Astrocyte (in vitro differentiated cells and primary cell): Measurements from ENCODE around the gene UBALD2. TPM values are rescaled to one million over a fixed set of nuclear protein-coding genes. Genes with fewer than 3 reads are reported as not detected.

Experiments used
- DNase-seq: peaks from one replicate; pipeline ENCODE4 v3.0.0-alpha.2; 2010; ENCODE audit warnings: low read depth
- FAIRE-seq: peaks from 2 replicates; lab custom pipeline; 2011; peaks lifted over from hg19 to GRCh38; lab: Jason Lieb, UNC
- H2AFZ ChIP-seq: 2 replicates; pipeline ENCODE4 v1.6.0; 2012; ENCODE audit warnings: low read depth, low read length, inconsistent platforms
- H3K27ac ChIP-seq: 2 replicates; pipeline ENCODE4 v1.5.1; 2011; ENCODE audit warnings: low read depth, low read length, inconsistent platforms
- H3K27me3 ChIP-seq: 2 replicates; pipeline ENCODE4 v1.6.0; 2011; ENCODE audit warnings: low read length, inconsistent platforms; ENCODE audit not compliant: insufficient read depth
- H3K36me3 ChIP-seq: 2 replicates; pipeline ENCODE4 v1.5.1; 2011; ENCODE audit warnings: low read length, inconsistent platforms; ENCODE audit not compliant: insufficient read depth
- H3K4me1 ChIP-seq: 2 replicates; pipeline ENCODE4 v1.5.1; 2011; ENCODE audit warnings: low read length, inconsistent platforms; ENCODE audit not compliant: insufficient read depth
- H3K4me2 ChIP-seq: 2 replicates; pipeline ENCODE4 v1.6.0; 2012; ENCODE audit warnings: low read length, inconsistent platforms
- H3K4me3 ChIP-seq: 2 replicates; pipeline ENCODE4 v1.5.1; 2011; ENCODE audit warnings: low read depth, mild to moderate bottlenecking, low read length, inconsistent platforms; ENCODE audit not compliant: insufficient read depth
- H3K79me2 ChIP-seq: 2 replicates; pipeline ENCODE4 v1.6.0; 2012; ENCODE audit warnings: mild to moderate bottlenecking, low read length, inconsistent platforms; ENCODE audit not compliant: insufficient read depth
- H3K9ac ChIP-seq: 2 replicates; pipeline ENCODE4 v1.6.0; 2012; ENCODE audit warnings: mild to moderate bottlenecking, low read length, inconsistent platforms
- H3K9me3 ChIP-seq: 2 replicates; pipeline ENCODE4 v1.5.1; 2012; ENCODE audit warnings: low read depth, mild to moderate bottlenecking, low read length, inconsistent platforms; ENCODE audit not compliant: insufficient read depth
- H4K20me1 ChIP-seq: 2 replicates; pipeline ENCODE4 v1.6.0; 2012; ENCODE audit warnings: low read length, inconsistent platforms; ENCODE audit not compliant: insufficient read depth
- H3K27ac Mint-ChIP-seq: one replicate; pipeline ENCODE4 v1.8.0; 2021; ENCODE audit warnings: mild to moderate bottlenecking, mixed read lengths; ENCODE audit not compliant: unreplicated experiment
- H3K27me3 Mint-ChIP-seq: one replicate; pipeline ENCODE4 v1.8.0; 2021; ENCODE audit warnings: low read depth, mixed read lengths; ENCODE audit not compliant: unreplicated experiment
- H3K36me3 Mint-ChIP-seq: one replicate; pipeline ENCODE4 v1.8.0; 2021; ENCODE audit warnings: low read depth, mixed read lengths; ENCODE audit not compliant: unreplicated experiment
- H3K4me1 Mint-ChIP-seq: one replicate; pipeline ENCODE4 v1.8.0; 2021; ENCODE audit warnings: low read depth, mixed read lengths; ENCODE audit not compliant: unreplicated experiment
- H3K4me3 Mint-ChIP-seq: one replicate; pipeline ENCODE4 v1.8.0; 2021; ENCODE audit warnings: mild to moderate bottlenecking, moderate library complexity, mixed read lengths; ENCODE audit not compliant: unreplicated experiment
- H3K9me3 Mint-ChIP-seq: one replicate; pipeline ENCODE4 v1.8.0; 2021; ENCODE audit warnings: mild to moderate bottlenecking, mixed read lengths; ENCODE audit not compliant: unreplicated experiment
- EZH2 ChIP-seq: IDR thresholded peaks from 2 replicates; pipeline ENCODE4 v1.6.1; 2012; ENCODE audit warnings: mild to moderate bottlenecking, low read length, inconsistent platforms; ENCODE audit not compliant: insufficient read depth
- total RNA-seq: library from RNA; stranded (reverse); gene quantifications from 2 replicates; pipeline ENCODE4 v1.2.1, GENCODE V29; 2021
- TF ChIP-seq, protein P1 (sequence below): IDR thresholded peaks from 2 replicates; pipeline ENCODE4 v1.5.1; 2011; ENCODE audit warnings: low read depth, mild to moderate bottlenecking, inconsistent platforms, low read length, moderate library complexity; ENCODE audit not compliant: insufficient read depth

Gene UBALD2
- total RNA-seq, 1 donor from 2014 or later: 32.8 TPM

DNA sequence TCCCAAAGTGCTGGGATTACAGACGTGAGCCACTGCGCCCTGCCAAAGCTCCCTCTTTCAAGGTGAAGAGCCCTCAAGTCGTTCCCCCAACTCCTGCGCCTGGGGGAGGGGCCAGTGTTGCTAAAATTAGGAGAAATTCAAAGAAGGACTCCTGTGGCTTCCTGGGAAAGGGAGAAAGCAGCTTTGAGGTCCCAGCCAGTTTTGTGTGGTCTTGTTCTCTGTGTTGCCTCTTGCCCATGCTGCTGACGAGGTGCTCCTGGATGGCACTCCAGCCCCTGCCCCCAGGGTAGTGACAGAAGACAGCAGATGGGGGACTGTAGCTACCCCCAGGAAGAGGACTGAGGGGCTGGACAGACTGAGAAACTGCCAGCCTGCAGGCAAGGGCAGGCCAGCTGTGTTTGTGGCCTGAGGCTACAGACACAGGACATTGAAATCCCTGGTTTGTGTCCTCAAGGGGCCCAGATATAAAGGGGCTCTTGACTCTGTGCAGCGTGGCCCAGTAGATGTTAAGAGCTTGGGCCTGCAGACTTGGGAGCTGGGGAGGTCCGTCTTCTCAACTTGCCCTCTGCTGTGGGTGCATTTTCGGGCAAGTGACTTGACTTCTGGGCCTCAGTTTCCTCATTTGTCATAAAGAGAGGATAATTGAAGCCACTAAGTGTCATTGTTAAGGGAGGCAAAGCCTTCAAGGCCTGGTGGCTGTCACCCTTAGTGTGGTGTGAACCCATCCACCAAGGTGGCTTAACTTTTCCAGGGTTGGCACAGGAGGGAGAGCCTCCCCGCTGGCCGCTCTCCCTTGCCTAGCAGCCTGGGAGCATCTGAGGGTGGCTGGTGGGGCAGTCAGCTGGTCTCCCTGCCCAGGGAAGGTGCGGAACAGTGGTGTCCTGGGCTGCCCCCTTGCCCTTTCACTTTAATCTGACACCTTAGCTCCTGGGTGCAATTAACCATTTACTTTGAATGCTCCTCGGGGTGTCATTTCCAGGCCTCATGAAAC lies 4.1 kb downstream of the UBALD2 start:
- no peaks in the 10 kb centered on the region for H3K27me3 Mint-ChIP-seq
- no peak overlapping the region for H3K4me3 ChIP-seq
- H3K9me3 Mint-ChIP-seq: no peaks in the 10 kb centered on the region
- H3K4me1 Mint-ChIP-seq: peaks cover 18% of the 10 kb centered on the region
- FAIRE-seq (no peak), DNase-seq (no peak)
- H3K27ac ChIP-seq: no peak overlapping the region
- H3K27ac Mint-ChIP-seq: no peak overlapping the region
- H3K36me3 Mint-ChIP-seq: no peaks in the 10 kb centered on the region
- no peak overlapping the region for H3K9ac ChIP-seq
- H4K20me1 ChIP-seq: peaks cover 13% of the 10 kb centered on the region
- H3K9me3 ChIP-seq: no peaks in the 10 kb centered on the region
- H3K4me2 ChIP-seq: no peak overlapping the region
- TF ChIP-seq, protein P1, sequence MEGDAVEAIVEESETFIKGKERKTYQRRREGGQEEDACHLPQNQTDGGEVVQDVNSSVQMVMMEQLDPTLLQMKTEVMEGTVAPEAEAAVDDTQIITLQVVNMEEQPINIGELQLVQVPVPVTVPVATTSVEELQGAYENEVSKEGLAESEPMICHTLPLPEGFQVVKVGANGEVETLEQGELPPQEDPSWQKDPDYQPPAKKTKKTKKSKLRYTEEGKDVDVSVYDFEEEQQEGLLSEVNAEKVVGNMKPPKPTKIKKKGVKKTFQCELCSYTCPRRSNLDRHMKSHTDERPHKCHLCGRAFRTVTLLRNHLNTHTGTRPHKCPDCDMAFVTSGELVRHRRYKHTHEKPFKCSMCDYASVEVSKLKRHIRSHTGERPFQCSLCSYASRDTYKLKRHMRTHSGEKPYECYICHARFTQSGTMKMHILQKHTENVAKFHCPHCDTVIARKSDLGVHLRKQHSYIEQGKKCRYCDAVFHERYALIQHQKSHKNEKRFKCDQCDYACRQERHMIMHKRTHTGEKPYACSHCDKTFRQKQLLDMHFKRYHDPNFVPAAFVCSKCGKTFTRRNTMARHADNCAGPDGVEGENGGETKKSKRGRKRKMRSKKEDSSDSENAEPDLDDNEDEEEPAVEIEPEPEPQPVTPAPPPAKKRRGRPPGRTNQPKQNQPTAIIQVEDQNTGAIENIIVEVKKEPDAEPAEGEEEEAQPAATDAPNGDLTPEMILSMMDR: no peak
- no peak for TF ChIP-seq EZH2
- H3K79me2 ChIP-seq: peaks cover 44% of the 10 kb centered on the region
- peaks cover 4% of the 10 kb centered on the region for H3K36me3 ChIP-seq
- no peak overlapping the region for H3K4me3 Mint-ChIP-seq
- no peak overlapping the region for H2AFZ ChIP-seq
- H3K27me3 ChIP-seq: no peaks in the 10 kb centered on the region
- peaks cover 12% of the 10 kb centered on the region for H3K4me1 ChIP-seq

DNA sequence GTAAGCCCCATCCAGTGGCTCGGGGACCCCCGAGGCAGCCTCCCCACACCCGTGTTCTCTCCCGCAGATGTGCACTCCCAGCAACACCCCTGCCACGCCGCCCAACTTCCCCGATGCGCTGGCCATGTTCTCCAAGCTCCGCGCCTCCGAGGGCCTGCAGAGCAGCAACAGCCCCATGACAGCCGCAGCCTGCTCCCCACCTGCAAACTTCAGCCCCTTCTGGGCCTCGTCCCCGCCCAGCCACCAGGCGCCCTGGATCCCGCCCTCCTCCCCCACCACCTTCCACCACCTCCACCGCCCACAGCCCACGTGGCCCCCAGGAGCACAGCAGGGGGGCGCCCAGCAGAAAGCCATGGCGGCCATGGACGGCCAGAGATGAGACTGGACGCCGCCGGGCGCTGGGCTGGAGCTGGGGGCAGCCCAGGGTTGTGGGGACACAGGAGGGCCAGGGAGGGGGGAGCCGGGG lies 5.0 kb downstream of the UBALD2 start:
- Histone ChIP-seq H3K36me3 (peaks cover 4% of the 10 kb centered on the region), H2AFZ (no peak overlapping the region), H4K20me1 (peaks cover 13% of the 10 kb centered on the region), H3K27ac (no peak overlapping the region), H3K4me2 (no peak overlapping the region), H3K27me3 (no peaks in the 10 kb centered on the region), H3K4me3 (no peak overlapping the region), H3K9ac (no peak overlapping the region), H3K79me2 (peaks cover 44% of the 10 kb centered on the region), H3K9me3 (no peaks in the 10 kb centered on the region), H3K4me1 (peaks cover 8% of the 10 kb centered on the region)
- H3K27ac Mint-ChIP-seq: no peak overlapping the region
- H3K36me3 Mint-ChIP-seq: no peaks in the 10 kb centered on the region
- DNase-seq (no peak), FAIRE-seq (no peak)
- TF ChIP-seq, protein P1: no peak
- TF ChIP-seq EZH2: no peak
- peaks cover 14% of the 10 kb centered on the region for H3K4me1 Mint-ChIP-seq
- H3K4me3 Mint-ChIP-seq: no peak overlapping the region
- no peaks in the 10 kb centered on the region for H3K27me3 Mint-ChIP-seq
- H3K9me3 Mint-ChIP-seq: no peaks in the 10 kb centered on the region
